Measurements from ENCODE around the gene CHAT. TPM values are rescaled to one million over a fixed set of nuclear protein-coding genes. Genes with fewer than 3 reads are reported as not detected.

CHAT gene
- total and polyA plus RNA-seq, 4 donors, result not detected

DNA sequence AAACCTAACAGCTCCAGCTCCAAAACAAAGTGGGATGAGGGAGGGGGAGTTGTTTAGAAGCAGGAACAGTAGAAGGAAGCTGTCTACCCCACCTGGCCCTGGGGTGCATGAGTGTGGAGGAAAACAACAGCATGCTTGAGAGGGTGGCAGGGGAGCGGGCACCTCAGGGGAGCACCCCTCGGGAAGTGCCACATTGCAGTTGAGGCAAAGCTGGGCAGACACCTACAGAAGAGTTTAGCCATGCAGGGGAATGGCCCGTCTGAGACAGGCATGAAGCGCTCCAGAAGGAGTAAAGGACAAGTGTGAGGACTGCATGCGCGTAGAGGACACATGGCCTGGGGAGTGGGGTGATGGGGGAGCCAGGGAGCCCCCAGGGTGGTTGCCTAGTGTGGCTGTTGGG is 18.1 kb downstream of the CHAT start:
- Histone ChIP-seq H3K4me1 (ENCODE audit: control insufficient read depth in 5 of 5, insufficient read depth in 5 of 5, low read length in 5 of 5) (peaks cover 0 to 3% (median 0%) of the 10 kb centered on the region in 5 donors), H3K9me3 (ENCODE audit: control insufficient read depth in 4 of 4, insufficient read depth in 3 of 4, low read length in 3 of 4) (peaks cover 0 to 6% (median 0%) of the 10 kb centered on the region in 4 donors), H3K36me3 (ENCODE audit: control insufficient read depth in 4 of 4, insufficient read depth in 4 of 4, low read length in 4 of 4) (no peaks in the 10 kb centered on the region), H3K4me3 (no peak overlapping the region), H3K9ac (ENCODE audit: insufficient read depth in 1 of 2, low read length in 2 of 2) (no peak overlapping the region), H3K27me3 (ENCODE audit: control insufficient read depth in 3 of 3, insufficient read depth in 3 of 3, low read length in 2 of 3) (peaks cover 0 to 14% (median 0%) of the 10 kb centered on the region in 3 donors), H3K27ac (ENCODE audit: low read depth in 1 of 2, low read length in 1 of 2) (no peak overlapping the region)
- 90 to 91% methylated on average over 6 of the region's 6 CpGs for WGBS, 2 donors
- TF ChIP-seq, protein P1, sequence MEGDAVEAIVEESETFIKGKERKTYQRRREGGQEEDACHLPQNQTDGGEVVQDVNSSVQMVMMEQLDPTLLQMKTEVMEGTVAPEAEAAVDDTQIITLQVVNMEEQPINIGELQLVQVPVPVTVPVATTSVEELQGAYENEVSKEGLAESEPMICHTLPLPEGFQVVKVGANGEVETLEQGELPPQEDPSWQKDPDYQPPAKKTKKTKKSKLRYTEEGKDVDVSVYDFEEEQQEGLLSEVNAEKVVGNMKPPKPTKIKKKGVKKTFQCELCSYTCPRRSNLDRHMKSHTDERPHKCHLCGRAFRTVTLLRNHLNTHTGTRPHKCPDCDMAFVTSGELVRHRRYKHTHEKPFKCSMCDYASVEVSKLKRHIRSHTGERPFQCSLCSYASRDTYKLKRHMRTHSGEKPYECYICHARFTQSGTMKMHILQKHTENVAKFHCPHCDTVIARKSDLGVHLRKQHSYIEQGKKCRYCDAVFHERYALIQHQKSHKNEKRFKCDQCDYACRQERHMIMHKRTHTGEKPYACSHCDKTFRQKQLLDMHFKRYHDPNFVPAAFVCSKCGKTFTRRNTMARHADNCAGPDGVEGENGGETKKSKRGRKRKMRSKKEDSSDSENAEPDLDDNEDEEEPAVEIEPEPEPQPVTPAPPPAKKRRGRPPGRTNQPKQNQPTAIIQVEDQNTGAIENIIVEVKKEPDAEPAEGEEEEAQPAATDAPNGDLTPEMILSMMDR (IDR thresholded peaks at IDR 0.05; ENCODE audit: control extremely low read depth, extremely low read depth), result no peak
- ATAC-seq (ENCODE audit: insufficient read depth, low FRiP score) (no peak), DNase-seq (no peak)

DNA sequence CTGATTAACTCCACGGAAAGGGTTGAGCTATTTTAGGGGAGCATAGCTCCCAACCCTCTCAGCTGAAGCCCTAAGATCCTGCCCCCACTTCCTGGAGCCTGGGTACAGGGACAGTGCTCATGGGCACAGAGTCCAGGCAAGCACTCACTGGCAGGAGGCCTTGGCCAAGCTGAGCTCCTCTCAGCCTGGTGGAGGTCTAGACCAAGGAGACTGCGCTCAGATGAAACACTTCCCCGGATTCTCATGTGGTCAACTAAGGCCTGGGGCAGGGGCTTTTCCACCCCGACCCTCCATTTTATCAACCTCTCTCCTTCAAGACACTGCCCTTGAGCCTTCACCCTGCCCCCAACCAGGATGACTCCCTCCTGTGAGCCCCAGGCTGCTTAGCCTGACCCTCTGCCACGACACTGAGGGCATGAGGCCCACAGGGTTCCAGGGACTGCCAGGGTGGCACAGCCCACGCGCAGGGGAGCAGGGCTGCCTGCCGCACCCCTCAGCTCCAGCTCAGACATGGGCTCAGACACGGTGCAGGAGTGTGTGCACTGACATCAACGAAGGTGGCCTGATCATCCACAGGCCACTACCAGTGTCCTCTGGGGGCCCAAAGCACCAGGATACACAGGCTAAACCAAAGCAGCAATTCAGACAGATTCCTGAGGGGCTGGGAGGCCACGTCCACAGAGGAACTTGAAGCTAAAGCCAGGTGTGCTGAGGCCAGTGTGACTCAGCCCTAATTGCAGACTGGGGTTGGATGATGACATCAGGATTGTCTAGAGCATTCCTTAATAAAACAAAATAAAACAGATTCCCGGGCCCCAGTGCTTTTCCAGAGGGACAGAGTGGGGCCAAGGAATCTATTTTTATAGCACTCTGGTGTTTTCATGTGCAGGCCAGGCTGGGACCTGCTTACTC is 18.8 kb downstream of the CHAT start:
- 57 to 66% methylated on average over 12 of the region's 12 CpGs for WGBS, 2 donors
- Histone ChIP-seq H3K27me3 (ENCODE audit: control insufficient read depth in 3 of 3, insufficient read depth in 3 of 3, low read length in 2 of 3) (peaks cover 0 to 21% (median 0%) of the 10 kb centered on the region in 3 donors), H3K27ac (ENCODE audit: low read depth in 1 of 2, low read length in 1 of 2) (no peak overlapping the region), H3K4me3 (no peak overlapping the region), H3K36me3 (ENCODE audit: control insufficient read depth in 4 of 4, insufficient read depth in 4 of 4, low read length in 4 of 4) (no peaks in the 10 kb centered on the region), H3K9me3 (ENCODE audit: control insufficient read depth in 4 of 4, insufficient read depth in 3 of 4, low read length in 3 of 4) (peaks cover 0 to 3% (median 0%) of the 10 kb centered on the region in 4 donors), H3K4me1 (ENCODE audit: control insufficient read depth in 5 of 5, insufficient read depth in 5 of 5, low read length in 5 of 5) (peaks cover 0 to 3% (median 0%) of the 10 kb centered on the region in 5 donors), H3K9ac (ENCODE audit: insufficient read depth in 1 of 2, low read length in 2 of 2) (no peak overlapping the region)
- DNase-seq (no peak), ATAC-seq (ENCODE audit: insufficient read depth, low FRiP score) (no peak)
- TF ChIP-seq, protein P1 (IDR thresholded peaks at IDR 0.05; ENCODE audit: control extremely low read depth, extremely low read depth), result no peak

DNA sequence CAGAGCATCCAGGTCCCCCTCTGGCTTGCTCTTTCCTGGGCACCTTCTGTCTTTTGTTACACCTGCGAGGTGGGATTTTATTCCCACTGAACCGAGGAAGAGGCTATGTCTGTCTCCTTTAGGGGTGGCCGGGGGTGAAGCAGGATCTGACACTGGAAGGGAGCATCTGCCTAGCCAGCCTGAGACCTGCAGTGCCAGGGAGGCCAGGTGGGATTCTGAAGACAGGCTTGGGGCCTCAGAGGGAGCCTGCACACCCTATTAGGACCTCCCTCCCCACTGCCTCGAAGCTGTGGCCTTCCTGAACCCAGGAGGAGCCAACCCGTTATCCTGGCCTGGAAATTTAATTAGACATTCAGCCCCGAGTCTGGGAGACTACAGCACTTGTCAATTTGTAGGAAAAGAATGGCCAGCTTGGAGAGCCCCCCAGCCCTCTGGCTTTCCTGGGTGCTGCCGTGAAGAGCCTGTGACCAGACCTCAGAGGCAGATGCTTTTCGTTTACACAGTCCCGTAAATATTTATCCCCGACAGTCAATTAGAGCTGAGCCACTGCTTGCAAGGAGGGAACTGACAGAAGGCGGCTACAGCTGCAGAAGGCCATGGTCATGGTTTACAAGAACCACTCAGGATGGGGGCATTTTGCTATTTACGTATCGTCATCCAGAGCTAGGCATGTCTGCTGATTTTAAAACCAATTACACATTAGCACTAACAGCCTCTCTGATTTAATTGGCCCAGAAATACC is 19.7 kb downstream of the CHAT start:
- DNase-seq, result peak; percentile 57 to 73 (median 69)
- Histone ChIP-seq H3K4me3 (no peak overlapping the region), H3K27me3 (ENCODE audit: control insufficient read depth in 3 of 3, insufficient read depth in 3 of 3, low read length in 2 of 3) (peaks cover 0 to 25% (median 0%) of the 10 kb centered on the region in 3 donors), H3K9ac (ENCODE audit: insufficient read depth in 1 of 2, low read length in 2 of 2) (no peak overlapping the region), H3K36me3 (ENCODE audit: control insufficient read depth in 4 of 4, insufficient read depth in 4 of 4, low read length in 4 of 4) (no peaks in the 10 kb centered on the region), H3K9me3 (ENCODE audit: control insufficient read depth in 4 of 4, insufficient read depth in 3 of 4, low read length in 3 of 4) (peaks cover 0 to 3% (median 0%) of the 10 kb centered on the region in 4 donors), H3K4me1 (ENCODE audit: control insufficient read depth in 5 of 5, insufficient read depth in 5 of 5, low read length in 5 of 5) (peaks cover 0 to 3% (median 0%) of the 10 kb centered on the region in 5 donors), H3K27ac (ENCODE audit: low read depth in 1 of 2, low read length in 1 of 2) (no peak overlapping the region)
- TF ChIP-seq, protein P1 (IDR thresholded peaks at IDR 0.05; ENCODE audit: control extremely low read depth, extremely low read depth), result no peak
- WGBS, 2 donors, result 44 to 63% methylated on average over 13 of the region's 13 CpGs
- no peak for ATAC-seq (ENCODE audit: insufficient read depth, low FRiP score)

Data from lung (tissue), 12 donors.